ENCODE results near the gene RUBCN.
"Not testable (repeated sequence)": the region's sequence is repeated elsewhere in the genome, so short reads cannot be mapped to it uniquely, and the experiment has no call there.

The RUBCN gene

GRCh38 chr3:197659144-197659543 is 77.6 kb downstream of the RUBCN start:
- not testable (repeated sequence) for DNase-seq (ENCODE audit: low read depth in 1 of 2, low spot score in 1 of 2)

GRCh38 chr3:197658706-197659105 is 78.0 kb downstream of the RUBCN start:
- not testable (repeated sequence) for DNase-seq (ENCODE audit: low read depth in 1 of 2, low spot score in 1 of 2)

GRCh38 chr3:197657541-197658292 is 79.0 kb downstream of the RUBCN start:
- DNase-seq (ENCODE audit: low read depth in 1 of 2, low spot score in 1 of 2) = not testable (repeated sequence)

- DNase-seq (ENCODE audit: low read depth in 1 of 2, low spot score in 1 of 2) = not testable (repeated sequence)
Measured at GRCh38 chr3:197656960-197657359, 79.7 kb downstream of the RUBCN start.

GRCh38 chr3:197656129-197656528 is 80.6 kb downstream of the RUBCN start:
- not testable (repeated sequence) for DNase-seq (ENCODE audit: low read depth in 1 of 2, low spot score in 1 of 2)

GRCh38 chr3:197654998-197655330 is 81.7 kb downstream of the RUBCN start:
- DNase-seq (ENCODE audit: low read depth in 1 of 2, low spot score in 1 of 2) = not testable (repeated sequence)

- DNase-seq (ENCODE audit: low read depth in 1 of 2, low spot score in 1 of 2) = peak; percentile 19 to 33
Measured at GRCh38 chr3:197654090-197654997, 82.4 kb downstream of the RUBCN start.

- not testable (repeated sequence) for DNase-seq (ENCODE audit: low read depth in 1 of 2, low spot score in 1 of 2)
Measured at GRCh38 chr3:197652860-197653259, 83.8 kb downstream of the RUBCN start.

- DNase-seq (ENCODE audit: low read depth in 1 of 2, low spot score in 1 of 2) = not testable (repeated sequence)
Measured at GRCh38 chr3:197647649-197648048, 89.1 kb downstream of the RUBCN start.

GRCh38 chr3:197647191-197647590 is 89.5 kb downstream of the RUBCN start:
- not testable (repeated sequence) for DNase-seq (ENCODE audit: low read depth in 1 of 2, low spot score in 1 of 2)

GRCh38 chr3:197646294-197646693 is 90.4 kb downstream of the RUBCN start:
- DNase-seq (ENCODE audit: low read depth in 1 of 2, low spot score in 1 of 2) = not testable (repeated sequence)

GRCh38 chr3:197637556-197637955 is 99.1 kb downstream of the RUBCN start:
- not testable (repeated sequence) for DNase-seq (ENCODE audit: low read depth in 1 of 2, low spot score in 1 of 2)

GRCh38 chr3:197631989-197632388 is 104.7 kb downstream of the RUBCN start:
- DNase-seq (ENCODE audit: low read depth in 1 of 2, low spot score in 1 of 2) = not testable (repeated sequence)

GRCh38 chr3:197630766-197631165 is 105.9 kb downstream of the RUBCN start:
- DNase-seq (ENCODE audit: low read depth in 1 of 2, low spot score in 1 of 2) = not testable (repeated sequence)

GRCh38 chr3:197629286-197629685 is 107.4 kb downstream of the RUBCN start:
- not testable (repeated sequence) for DNase-seq (ENCODE audit: low read depth in 1 of 2, low spot score in 1 of 2)

- peak; percentile 80 to 84 for DNase-seq (ENCODE audit: low read depth in 1 of 2, low spot score in 1 of 2)
Measured at GRCh38 chr3:197627772-197628523, 108.8 kb downstream of the RUBCN start.

- not testable (repeated sequence) for DNase-seq (ENCODE audit: low read depth in 1 of 2, low spot score in 1 of 2)
Measured at GRCh38 chr3:197627158-197627771, 109.4 kb downstream of the RUBCN start.

GRCh38 chr3:197626404-197627157 is 110.1 kb downstream of the RUBCN start:
- not testable (repeated sequence) for DNase-seq (ENCODE audit: low read depth in 1 of 2, low spot score in 1 of 2)

- not testable (repeated sequence) for DNase-seq (ENCODE audit: low read depth in 1 of 2, low spot score in 1 of 2)
Measured at GRCh38 chr3:197621478-197621877, 115.2 kb downstream of the RUBCN start.

Measured in activated CD4-positive, alpha-beta T cell treated with anti-CD3 and anti-CD28 coated beads, Interleukin-2, amount 50 U/mL, for 24 hours (primary cell).